ENCODE data around the gene PAPPA. TPM values are rescaled to one million over a fixed set of nuclear protein-coding genes. Genes with fewer than 3 reads are reported as not detected.

PAPPA gene
- total and polyA plus RNA-seq, 9 of the 15 experiments (the other 6 are each of a cell fraction or from before 2014, with no cell fraction given), result 0.06 to 0.18 (median 0.11) TPM

- FAIRE-seq (no peak), ATAC-seq (no peak), DNase-seq (ENCODE audit: extremely low read depth in 1 of 4, low spot score in 3 of 4) (no peak)
- H3K9me3 ChIP-seq (replicated peaks; ENCODE audit: control insufficient read depth, insufficient read depth, low read depth, low read length), result no peaks in the 10 kb centered on the region
- in situ Hi-C loops (cut with MboI) (no loop called here), intact Hi-C loops (cut with micrococcal nuclease) (loop anchor here (10.0 kb wide), 1 partner anchor 199 kb away; no protein-coding TSS in a partner anchor)
- H3K27ac ChIP-seq (ENCODE audit: extremely low read depth, low read depth, low read length), result no peak overlapping the region
- no TSS peak for BruUV-seq (replicated peaks)
- no peak overlapping the region for H3K4me2 ChIP-seq (ENCODE audit: insufficient read depth, low read length)
- TF ChIP-seq CCAR2 (IDR thresholded peaks at IDR 0.05; ENCODE audit: low read depth, low read length), result no peak
- 0 out of 2 replicates have a peak, but pooled peaks have one; percentile 40 for TF ChIP-seq MGA (IDR thresholded peaks at IDR 0.05)
- no peak for TF ChIP-seq KLF16 (IDR thresholded peaks at IDR 0.05)
- peak; percentile 25; the same call in 1 of the 2 replicates for TF ChIP-seq ATF7 (IDR thresholded peaks at IDR 0.05)
- TF ChIP-seq CBX5 (IDR thresholded peaks at IDR 0.05; ENCODE audit: borderline replicate concordance, low read depth), result no peak
- TF ChIP-seq CHD2 (IDR thresholded peaks at IDR 0.05; ENCODE audit: low read depth, low read length), result no peak
- H3K36me3 ChIP-seq (ENCODE audit: control insufficient read depth, insufficient read depth, low read length), result no peaks in the 10 kb centered on the region
- no peaks in the 10 kb centered on the region for H3K79me2 ChIP-seq (ENCODE audit: control insufficient read depth, insufficient read depth, low read length)
- no peak overlapping the region for H2AFZ ChIP-seq (ENCODE audit: low read depth, low read length)
- H3K9me1 ChIP-seq (ENCODE audit: control insufficient read depth, insufficient read depth, low read length), result no peaks in the 10 kb centered on the region
- H4K20me1 ChIP-seq (replicated peaks; ENCODE audit: control insufficient read depth, insufficient read depth, low read length), result no peaks in the 10 kb centered on the region
- no peaks in the 10 kb centered on the region for H3K4me1 ChIP-seq (replicated peaks in 1 of 2; ENCODE audit: control insufficient read depth in 2 of 2, insufficient read depth in 2 of 2, low read length in 2 of 2)
- H3K4me3 ChIP-seq, result no peak overlapping the region
- 21% methylated on average over 2 of the region's 2 CpGs for WGBS (ENCODE audit: insufficient coverage, low coverage, missing lambda C conversion rate)
- no peak overlapping the region for H3K9ac ChIP-seq (ENCODE audit: insufficient read depth in 1 of 2, low read depth in 2 of 2, low read length in 2 of 2)
- ChIA-PET POLR2A (interaction anchor here (1.0 to 1.3 kb wide), 2 partner anchors 8 to 10 kb away, joined by 3 to 4 read pairs; no protein-coding TSS in a partner anchor), CTCF (ENCODE audit: low intra/inter-chr PET ratio) (no interaction called here)
- H3K27me3 ChIP-seq (ENCODE audit: control insufficient read depth in 2 of 2, insufficient read depth in 2 of 2, low read length in 2 of 2), result peaks cover 0 to 2% of the 10 kb centered on the region in 2 experiments; a peak in 1 of 5 replicates
These were observed 12.3 kb downstream of the PAPPA start for GRCh38 chr9:116165912-116166311.
